Retinal pigment epithelial cell (primary cell): Measurements from ENCODE around the gene NRDC.

Experiments used
- DNase-seq: peaks from one replicate; pipeline ENCODE4 v3.0.0-alpha.2; 2010; ENCODE audit warnings: low read depth
- H3K4me3 ChIP-seq: 2 replicates; pipeline ENCODE4 v1.5.1; 2011; ENCODE audit warnings: mild to moderate bottlenecking, low read length, control low read depth, moderate library complexity
- CTCF ChIP-seq: conservative IDR thresholded peaks from 2 replicates; pipeline ENCODE4 v1.5.1; 2011; ENCODE audit warnings: low read depth, low read length, control low read depth, inconsistent platforms

The NRDC gene

GRCh38 chr1:51878616-51879336 is at the start of gene NRDC:
Gene NRDC (minus strand): TSS chr1:51878727. CDS start chr1:51878615, 112 bp downstream.
- no peak for TF ChIP-seq CTCF

GRCh38 chr1:51927029-51927428 is 48.5 kb upstream of the NRDC start:
- TF ChIP-seq CTCF = no peak
- DNase-seq = no peak
- no peak overlapping the region for H3K4me3 ChIP-seq

More at GRCh38 chr1:51878616-51879336, at the start of gene NRDC:
- peak within 1 kb of the TSS; percentile 97 for H3K4me3 ChIP-seq
- DNase-seq = peak; percentile 99

- no peak overlapping the region for H3K4me3 ChIP-seq
- TF ChIP-seq CTCF = peak; percentile 46
- DNase-seq = no peak
Measured at GRCh38 chr1:51926171-51926812, 47.8 kb upstream of the NRDC start.

- TF ChIP-seq CTCF = no peak
- no peak for DNase-seq
- H3K4me3 ChIP-seq = no peak overlapping the region
Measured at GRCh38 chr1:51924455-51924854, 45.9 kb upstream of the NRDC start.

GRCh38 chr1:51922040-51922439 is 43.5 kb upstream of the NRDC start:
- TF ChIP-seq CTCF = no peak
- DNase-seq = no peak
- no peak overlapping the region for H3K4me3 ChIP-seq

- no peak for DNase-seq
- TF ChIP-seq CTCF = no peak
- H3K4me3 ChIP-seq = no peak overlapping the region
Measured at GRCh38 chr1:51920130-51920529, 41.6 kb upstream of the NRDC start.

GRCh38 chr1:51919684-51920083 is 41.2 kb upstream of the NRDC start:
- DNase-seq = no peak
- no peak overlapping the region for H3K4me3 ChIP-seq
- TF ChIP-seq CTCF = no peak
